PC-3 (cell line): ENCODE data around the gene RUNDC1. TPM values are rescaled to one million over a fixed set of nuclear protein-coding genes. Genes with fewer than 3 reads are reported as not detected.

Experiments used
- ATAC-seq: fragments of 200-7000 bp; cut with Tn5 transposase; 2 replicates; pipeline ENCODE4 v1.9.1; 2020; ENCODE audit warnings: mild to moderate bottlenecking, moderate library complexity
- BruUV-seq: library from RNA; stranded (reverse); fragments of 400-500 nt; replicated peaks from 2 replicates; lab custom pipeline; 2021; lab: Mats Ljungman, UMichigan
- CTCF ChIA-PET: fragments of 300-600 bp; sonication (Branson Sonifier 250); formaldehyde crosslinking; loops from one replicate; lab custom pipeline; 2022; ENCODE audit warnings: antibody characterized with exemption; lab: Charles Lee
- POLR2A ChIA-PET: fragments of 300-600 bp; sonication (Branson Sonifier 250); formaldehyde crosslinking; loops from one replicate; lab custom pipeline; 2022; ENCODE audit warnings: antibody characterized with exemption; ENCODE audit not compliant: unreplicated experiment; lab: Charles Lee
- DNase-seq: peaks from one replicate; pipeline ENCODE4 v3.0.0-alpha.2; 2015
- H2AFZ ChIP-seq: fragments of 300-600 bp; sonication (generic); 2 replicates; pipeline ENCODE4 v1.6.0; 2016; ENCODE audit warnings: antibody characterized with exemption, low read length
- H3F3A ChIP-seq: fragments of 300-600 bp; sonication (generic); one replicate; pipeline ENCODE4 v1.6.0; 2017; ENCODE audit warnings: antibody characterized with exemption, low read length, control low read depth, mild to moderate bottlenecking; ENCODE audit not compliant: unreplicated experiment
- H3K27ac ChIP-seq: fragments of 300-600 bp; sonication (generic); 2 replicates; pipeline ENCODE4 v1.5.1; 2016; ENCODE audit warnings: mild to moderate bottlenecking, low read length
- H3K27me3 ChIP-seq: fragments of 300-600 bp; sonication (generic); 2 replicates; pipeline ENCODE4 v1.6.1; 2016; ENCODE audit warnings: low read length, mixed read lengths
- H3K36me3 ChIP-seq: fragments of 300-600 bp; sonication (generic); 2 replicates; pipeline ENCODE4 v1.6.1; 2016; ENCODE audit warnings: low read depth, mixed run types, low read length, mixed read lengths
- H3K4me1 ChIP-seq: fragments of 300-600 bp; sonication (generic); 2 replicates; pipeline ENCODE4 v1.5.1; 2016; ENCODE audit warnings: low read length; ENCODE audit not compliant: insufficient read depth
- H3K4me2 ChIP-seq: fragments of 300-600 bp; sonication (generic); 2 replicates; pipeline ENCODE4 v1.6.0; 2016; ENCODE audit warnings: low read length
- H3K4me3 ChIP-seq: fragments of 300-600 bp; sonication (generic); 2 replicates; pipeline ENCODE4 v1.5.1; 2016; ENCODE audit warnings: mild to moderate bottlenecking, low read length, mixed read lengths
- H3K79me2 ChIP-seq: fragments of 300-600 bp; sonication (generic); 2 replicates; pipeline ENCODE4 v1.6.1; 2017; ENCODE audit warnings: low read length, mixed read lengths
- H3K9ac ChIP-seq: fragments of 300-600 bp; sonication (generic); 2 replicates; pipeline ENCODE4 v1.6.0; 2016; ENCODE audit warnings: mild to moderate bottlenecking, low read length
- H3K9me2 ChIP-seq: fragments of 300-600 bp; sonication (generic); replicated peaks from 2 replicates; pipeline ENCODE4 v1.6.1; 2016; ENCODE audit warnings: mixed run types, low read length, mixed read lengths
- H3K9me3 ChIP-seq: fragments of 300-600 bp; sonication (generic); 2 replicates; pipeline ENCODE4 v1.6.1; 2016; ENCODE audit warnings: low read length, mixed read lengths
- H4K20me1 ChIP-seq: fragments of 300-600 bp; sonication (generic); 2 replicates; pipeline ENCODE4 v1.6.1; 2016; ENCODE audit warnings: low read length, mixed read lengths
- EZH2 ChIP-seq: fragments of 300-600 bp; sonication (generic); IDR thresholded peaks from one replicate; pipeline ENCODE4 v1.6.1; 2017; ENCODE audit warnings: antibody characterized with exemption, mild to moderate bottlenecking, low read length; ENCODE audit not compliant: unreplicated experiment
- EZH2phosphoT487 ChIP-seq: fragments of 300-600 bp; sonication (generic); IDR thresholded peaks from 2 replicates; pipeline ENCODE4 v1.6.1; 2018; ENCODE audit warnings: mild to moderate bottlenecking, antibody characterized with exemption, low read length, borderline replicate concordance
- intact Hi-C: fragments of 100-400 bp; cut with micrococcal nuclease; formaldehyde crosslinking; loops from 2 replicates; pipeline ENCODE4 v1.9.0; 2023
- total RNA-seq: library from RNA; depleted of rRNA; stranded (reverse); fragments of >200 nt; gene quantifications from 2 replicates; pipeline ENCODE4 v1.2.3, GENCODE V29; 2014
- TF ChIP-seq, protein P1 (sequence below): fragments of 300-600 bp; sonication (generic); conservative IDR thresholded peaks from 2 replicates; pipeline ENCODE4 v1.5.1; 2017; ENCODE audit warnings: antibody characterized with exemption, low read depth, mild to moderate bottlenecking, low read length

The RUNDC1 gene
- total RNA-seq, 1 experiment from 2014 or later, result 9.5 TPM

DNA sequence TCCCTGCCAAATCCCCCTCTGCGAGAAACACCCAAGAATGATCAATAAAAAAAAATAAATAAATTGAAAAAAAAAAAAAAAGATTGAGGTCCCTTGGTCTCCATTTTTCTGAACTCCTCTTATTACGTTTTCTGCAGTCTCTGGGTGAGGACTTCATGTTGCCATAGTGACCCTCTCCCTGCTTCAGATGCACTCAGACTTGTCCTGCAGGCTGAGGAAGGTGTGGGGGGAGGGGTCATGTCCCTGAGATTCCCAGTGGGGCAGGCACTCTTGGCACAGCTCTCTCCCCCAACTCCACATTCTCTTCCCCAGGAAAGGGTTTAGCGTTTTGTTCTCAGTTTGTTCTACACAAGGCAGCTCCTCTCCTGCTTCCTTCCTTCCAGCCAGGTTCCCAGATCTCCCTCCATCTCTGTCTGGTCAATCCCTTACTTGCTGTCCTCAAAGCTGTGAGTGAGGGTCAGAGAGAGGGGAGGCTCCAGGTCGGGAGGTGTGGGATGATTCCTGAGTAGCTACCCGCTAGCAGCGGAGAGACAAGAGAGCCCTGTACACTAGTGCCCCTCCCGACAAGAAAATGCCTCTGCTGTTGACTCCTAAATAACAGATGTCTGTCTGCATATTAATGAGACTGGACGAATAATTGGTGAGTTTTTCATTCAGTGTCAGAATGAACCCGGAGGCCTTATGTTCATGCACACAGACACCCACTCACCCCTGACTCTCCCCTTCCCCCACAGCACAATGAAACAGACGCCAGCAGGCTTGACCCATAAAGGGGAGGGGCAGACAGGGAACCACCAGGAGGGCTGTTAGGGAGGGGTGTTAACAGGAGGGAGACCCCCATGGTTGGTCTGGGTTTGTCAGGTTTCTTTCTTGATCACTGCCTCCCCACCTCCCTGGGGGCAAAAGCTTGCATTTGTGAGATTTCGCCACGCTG lies 53.9 kb downstream of the RUNDC1 start:
- no peaks in the 10 kb centered on the region for H3F3A ChIP-seq
- no peaks in the 10 kb centered on the region for H3K36me3 ChIP-seq
- no peak for TF ChIP-seq EZH2
- TF ChIP-seq, protein P1, sequence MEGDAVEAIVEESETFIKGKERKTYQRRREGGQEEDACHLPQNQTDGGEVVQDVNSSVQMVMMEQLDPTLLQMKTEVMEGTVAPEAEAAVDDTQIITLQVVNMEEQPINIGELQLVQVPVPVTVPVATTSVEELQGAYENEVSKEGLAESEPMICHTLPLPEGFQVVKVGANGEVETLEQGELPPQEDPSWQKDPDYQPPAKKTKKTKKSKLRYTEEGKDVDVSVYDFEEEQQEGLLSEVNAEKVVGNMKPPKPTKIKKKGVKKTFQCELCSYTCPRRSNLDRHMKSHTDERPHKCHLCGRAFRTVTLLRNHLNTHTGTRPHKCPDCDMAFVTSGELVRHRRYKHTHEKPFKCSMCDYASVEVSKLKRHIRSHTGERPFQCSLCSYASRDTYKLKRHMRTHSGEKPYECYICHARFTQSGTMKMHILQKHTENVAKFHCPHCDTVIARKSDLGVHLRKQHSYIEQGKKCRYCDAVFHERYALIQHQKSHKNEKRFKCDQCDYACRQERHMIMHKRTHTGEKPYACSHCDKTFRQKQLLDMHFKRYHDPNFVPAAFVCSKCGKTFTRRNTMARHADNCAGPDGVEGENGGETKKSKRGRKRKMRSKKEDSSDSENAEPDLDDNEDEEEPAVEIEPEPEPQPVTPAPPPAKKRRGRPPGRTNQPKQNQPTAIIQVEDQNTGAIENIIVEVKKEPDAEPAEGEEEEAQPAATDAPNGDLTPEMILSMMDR, result no peak
- CTCF ChIA-PET, result no interaction called here
- no peak overlapping the region for H3K4me3 ChIP-seq
- H4K20me1 ChIP-seq, result no peaks in the 10 kb centered on the region
- DNase-seq (no peak), ATAC-seq (no peak)
- no peaks in the 10 kb centered on the region for H3K4me1 ChIP-seq
- no peaks in the 10 kb centered on the region for H3K9me2 ChIP-seq
- intact Hi-C loops, result no loop called here
- H3K9ac ChIP-seq, result no peak overlapping the region
- H3K9me3 ChIP-seq, result no peaks in the 10 kb centered on the region
- BruUV-seq, result no TSS peak
- POLR2A ChIA-PET, result no interaction called here
- H3K4me2 ChIP-seq, result no peak overlapping the region
- H3K27me3 ChIP-seq, result no peaks in the 10 kb centered on the region
- no peak overlapping the region for H2AFZ ChIP-seq
- H3K79me2 ChIP-seq, result no peaks in the 10 kb centered on the region
- no peak overlapping the region for H3K27ac ChIP-seq

DNA sequence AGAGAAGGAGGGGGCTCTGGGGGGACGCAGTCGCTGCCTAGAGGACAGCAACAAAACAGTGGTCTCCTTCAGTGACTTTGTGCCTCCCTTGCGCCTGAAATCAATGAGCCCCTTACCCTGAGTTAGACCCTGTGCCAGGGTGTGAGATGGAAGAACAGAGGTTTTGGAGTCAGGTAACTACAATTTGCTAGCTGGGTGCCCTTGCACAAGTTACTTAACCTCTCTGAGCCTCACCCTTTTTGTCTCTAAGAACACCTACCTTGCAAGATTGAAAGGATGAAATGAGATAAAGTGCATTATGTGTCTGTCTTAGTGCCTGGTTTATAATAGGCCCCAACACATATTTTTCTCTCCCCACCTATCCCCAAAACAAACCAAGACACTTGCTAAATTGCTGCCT lies 54.5 kb downstream of the RUNDC1 start:
- Histone ChIP-seq H3K9me2 (no peaks in the 10 kb centered on the region), H4K20me1 (no peaks in the 10 kb centered on the region), H2AFZ (no peak overlapping the region), H3F3A (no peaks in the 10 kb centered on the region), H3K36me3 (no peaks in the 10 kb centered on the region), H3K9ac (no peak overlapping the region), H3K27ac (no peak overlapping the region), H3K9me3 (no peaks in the 10 kb centered on the region), H3K4me2 (no peak overlapping the region), H3K27me3 (no peaks in the 10 kb centered on the region), H3K4me1 (no peaks in the 10 kb centered on the region), H3K4me3 (no peak overlapping the region), H3K79me2 (no peaks in the 10 kb centered on the region)
- ATAC-seq (no peak), DNase-seq (no peak)
- TF ChIP-seq, protein P1, result no peak
- TF ChIP-seq EZH2phosphoT487, result no peak
- TF ChIP-seq EZH2, result no peak
- intact Hi-C loops, result no loop called here
- ChIA-PET POLR2A (interaction anchor here (0.7 kb wide), 1 partner anchor 8 kb away, joined by 8 read pairs; no protein-coding TSS in a partner anchor), CTCF (no interaction called here)
- no TSS peak for BruUV-seq

DNA sequence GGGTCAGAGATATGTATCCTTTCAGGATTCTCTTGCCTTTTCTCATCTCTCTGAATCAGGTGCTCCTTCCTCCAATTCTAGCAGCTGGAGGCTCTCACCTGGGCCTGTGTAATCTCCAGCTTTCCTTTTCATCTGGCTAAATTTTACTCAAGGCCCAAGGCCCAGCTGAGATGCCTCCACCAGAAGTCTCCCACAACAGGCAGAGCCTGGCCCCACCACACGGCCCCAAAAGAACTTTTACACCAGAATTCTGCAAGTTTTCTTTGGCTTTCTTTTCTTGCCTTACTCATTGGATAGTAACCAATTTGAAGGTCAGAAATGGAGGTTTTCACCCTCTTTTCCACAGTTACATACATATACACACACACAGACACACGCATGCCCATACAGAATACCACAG lies 59.3 kb downstream of the RUNDC1 start:
- Histone ChIP-seq H4K20me1 (no peaks in the 10 kb centered on the region), H3K27me3 (no peaks in the 10 kb centered on the region), H3K9me3 (no peaks in the 10 kb centered on the region), H3K79me2 (no peaks in the 10 kb centered on the region), H3K36me3 (no peaks in the 10 kb centered on the region; the same call in 1 of the 2 replicates), H3K4me1 (no peaks in the 10 kb centered on the region), H3K4me2 (no peak overlapping the region), H3K9me2 (no peaks in the 10 kb centered on the region), H3K9ac (no peak overlapping the region), H3K4me3 (no peak overlapping the region), H3F3A (no peaks in the 10 kb centered on the region), H2AFZ (no peak overlapping the region), H3K27ac (no peak overlapping the region)
- DNase-seq (no peak), ATAC-seq (no peak)
- BruUV-seq, result no TSS peak
- ChIA-PET POLR2A (no interaction called here), CTCF (no interaction called here)
- TF ChIP-seq EZH2 (no peak), EZH2phosphoT487 (no peak)
- TF ChIP-seq, protein P1, result no peak
- intact Hi-C loops, result no loop called here
